HuH-7 (cell line): ENCODE measurements around the gene KRTAP5-8.
"Not testable (repeated sequence)": the region's sequence is repeated elsewhere in the genome, so short reads cannot be mapped to it uniquely, and the experiment has no call there.

ENCODE experiments used
- DNase-seq: peaks from one replicate; pipeline ENCODE4 v3.0.0; 2011; ENCODE audit warnings: low spot score

Gene KRTAP5-8

DNA sequence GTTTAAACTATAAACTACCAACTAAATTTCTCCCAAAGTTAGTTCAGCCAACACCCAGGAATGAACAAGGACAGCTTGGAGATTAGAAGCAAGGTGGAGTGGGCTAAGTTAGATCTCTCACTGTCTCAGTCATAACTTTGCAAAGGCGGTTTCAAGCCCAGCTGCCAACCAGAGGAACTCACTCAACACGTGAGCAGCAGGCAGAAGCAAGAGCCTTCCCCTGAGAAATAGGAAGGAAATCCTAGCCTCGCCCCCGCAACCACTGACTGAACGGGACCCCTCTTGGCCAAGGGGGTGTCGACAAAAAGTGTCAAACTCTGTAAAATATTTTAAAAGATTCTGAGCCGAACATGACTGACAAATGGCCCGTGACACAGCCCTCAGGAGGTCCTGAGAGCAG lies 6.0 kb downstream of the KRTAP5-8 start:
- DNase-seq = no peak

DNA sequence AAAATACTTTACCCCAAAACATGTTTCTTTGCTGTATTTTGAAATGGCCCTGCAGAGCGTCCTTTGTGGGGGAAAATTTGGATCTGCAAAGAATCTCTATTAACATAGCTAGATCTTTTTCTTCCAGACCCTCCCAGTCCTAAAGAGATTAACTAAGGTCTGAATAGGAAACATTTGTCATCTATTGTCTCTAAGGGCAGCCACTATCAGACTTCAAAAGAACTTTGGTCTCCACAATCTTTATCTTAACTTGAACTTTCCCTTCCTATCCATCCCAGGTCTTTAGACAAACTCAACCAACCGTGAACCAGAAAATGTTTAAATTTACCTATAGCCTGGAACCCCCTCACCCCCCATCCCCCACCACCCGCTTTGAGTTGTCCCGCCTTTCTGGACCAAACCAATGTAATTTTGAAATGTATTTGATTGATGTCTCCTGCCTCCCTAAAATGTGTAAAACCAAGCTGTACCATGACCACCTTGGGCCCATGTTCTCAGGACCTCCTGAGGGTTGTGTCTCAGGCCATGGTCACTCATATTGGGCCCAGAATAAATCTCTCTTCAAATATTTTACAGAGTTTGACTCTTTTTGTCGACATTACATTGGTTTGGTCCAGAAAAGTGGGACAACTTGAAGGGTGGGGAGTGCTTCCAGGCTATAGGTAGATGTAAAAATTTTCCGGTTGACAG lies 6.8 kb downstream of the KRTAP5-8 start:
- DNase-seq = no peak

DNA sequence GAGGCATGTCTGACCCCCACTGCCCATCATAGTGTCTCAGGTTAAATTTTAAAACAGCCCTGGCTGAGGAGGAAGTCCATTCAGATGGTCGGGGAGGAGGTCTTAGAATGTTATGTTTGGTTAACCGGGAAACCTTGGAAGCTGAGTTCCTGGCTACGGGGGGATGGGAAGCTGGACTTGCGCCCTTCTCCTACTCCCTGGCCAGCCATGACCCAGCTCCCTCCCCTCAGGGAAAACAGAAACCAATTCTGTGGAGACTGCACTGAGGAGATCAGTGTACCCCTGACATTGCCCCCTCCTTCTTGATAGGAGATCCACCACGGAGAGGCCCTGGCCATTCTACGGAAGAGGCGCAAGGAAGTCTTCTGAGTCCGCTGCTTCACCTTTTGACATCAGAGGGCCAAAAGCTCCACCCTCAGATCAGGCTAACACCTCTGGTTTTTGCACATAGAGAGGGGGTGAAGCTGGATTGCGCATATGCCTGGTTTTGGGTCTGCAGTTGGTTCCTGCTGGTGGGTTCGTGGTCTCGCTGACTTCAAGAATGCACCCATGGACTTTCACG lies 7.7 kb downstream of the KRTAP5-8 start:
- DNase-seq = no peak

DNA sequence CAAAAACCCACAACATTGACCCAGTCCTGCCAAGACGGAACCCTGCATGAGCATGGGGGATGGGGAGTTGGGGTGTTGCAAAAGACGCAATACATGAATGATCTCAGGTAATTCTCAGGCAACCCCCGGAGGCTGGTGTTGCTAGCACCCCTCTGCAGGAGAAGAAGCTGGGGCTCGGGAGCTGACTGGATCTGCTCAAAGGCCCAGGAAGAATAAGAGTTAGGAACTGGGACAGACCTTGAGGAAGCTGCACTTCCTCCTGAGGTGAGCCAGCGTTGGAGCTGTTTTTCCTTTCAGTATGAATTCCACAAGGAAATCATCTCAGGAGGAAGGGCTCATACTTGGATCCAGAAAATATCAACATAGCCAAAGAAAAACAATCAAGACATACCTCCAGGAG lies 10.3 kb downstream of the KRTAP5-8 start, which contains the start of gene KRTAP5-9:
Gene KRTAP5-9, plus strand, starts transcription at position 301 of the 400 bp plus-strand sequence. CDS start 238 bp downstream, outside the sequence.
- no peak for DNase-seq

DNA sequence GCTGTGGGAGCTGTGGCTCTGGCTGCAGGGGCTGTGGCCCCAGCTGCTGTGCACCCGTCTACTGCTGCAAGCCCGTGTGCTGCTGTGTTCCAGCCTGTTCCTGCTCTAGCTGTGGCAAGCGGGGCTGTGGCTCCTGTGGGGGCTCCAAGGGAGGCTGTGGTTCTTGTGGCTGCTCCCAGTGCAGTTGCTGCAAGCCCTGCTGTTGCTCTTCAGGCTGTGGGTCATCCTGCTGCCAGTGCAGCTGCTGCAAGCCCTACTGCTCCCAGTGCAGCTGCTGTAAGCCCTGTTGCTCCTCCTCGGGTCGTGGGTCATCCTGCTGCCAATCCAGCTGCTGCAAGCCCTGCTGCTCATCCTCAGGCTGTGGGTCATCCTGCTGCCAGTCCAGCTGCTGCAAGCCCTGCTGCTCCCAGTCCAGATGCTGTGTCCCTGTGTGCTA lies 10.9 kb downstream of the KRTAP5-8 start:
- no peak for DNase-seq

DNA sequence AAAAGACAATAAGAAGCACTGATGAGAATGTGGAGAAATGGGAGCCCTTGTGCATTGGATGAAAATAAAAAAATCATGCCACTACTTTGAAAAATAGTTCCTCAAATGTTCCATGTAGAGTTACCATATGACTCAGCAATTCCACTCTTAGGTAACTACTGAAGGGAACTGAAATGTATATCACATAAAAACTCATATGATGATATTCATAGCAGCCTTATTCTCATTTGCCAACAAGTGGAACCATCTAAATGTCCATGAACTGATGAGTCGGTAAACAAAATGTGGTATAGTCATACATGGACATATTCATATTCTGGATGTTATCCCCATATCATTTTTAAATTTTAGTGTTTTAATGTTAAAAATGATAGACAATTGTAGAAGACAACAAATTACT lies 13.9 kb downstream of the KRTAP5-8 start:
- no peak for DNase-seq

DNA sequence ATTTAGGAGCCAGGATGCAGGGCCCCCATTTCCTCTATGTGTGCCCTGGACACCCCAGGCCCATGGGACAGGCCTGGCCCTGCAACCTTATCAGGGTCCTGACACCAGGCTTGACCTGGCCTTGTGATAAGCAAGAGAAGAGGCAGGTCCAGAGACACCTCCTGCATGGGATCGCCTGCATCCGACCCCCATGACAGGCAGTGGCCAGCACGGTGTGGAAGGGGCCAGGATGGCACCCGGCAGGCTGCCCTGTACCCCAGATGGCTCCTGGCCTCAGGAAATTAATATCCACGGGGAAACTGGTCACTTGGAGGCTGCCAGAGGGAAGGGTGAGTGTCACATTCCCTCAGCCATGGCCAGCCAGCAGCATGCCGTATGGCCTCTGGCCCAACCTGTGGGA lies 17.2 kb downstream of the KRTAP5-8 start:
- no peak for DNase-seq

DNA sequence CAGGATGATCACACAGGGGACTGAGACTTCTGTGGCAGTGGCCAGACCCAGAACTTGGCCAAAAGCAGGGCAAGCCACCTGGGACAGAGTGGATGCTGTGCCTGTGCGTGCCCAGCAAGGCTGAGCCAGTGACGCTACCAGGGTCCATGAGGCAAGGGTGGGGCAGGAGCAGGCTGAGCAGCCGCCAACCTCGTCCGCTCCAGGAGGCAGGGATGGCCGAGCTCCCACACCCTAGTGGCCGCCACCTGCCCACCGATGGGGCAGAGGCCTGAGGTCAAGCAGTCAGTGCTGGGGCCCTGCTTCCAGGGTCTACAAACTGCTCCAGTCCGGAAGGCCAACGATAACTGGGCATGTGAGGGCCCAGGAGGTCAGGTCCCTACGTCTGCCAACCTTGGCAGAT lies 17.7 kb downstream of the KRTAP5-8 start:
- no peak for DNase-seq

DNA sequence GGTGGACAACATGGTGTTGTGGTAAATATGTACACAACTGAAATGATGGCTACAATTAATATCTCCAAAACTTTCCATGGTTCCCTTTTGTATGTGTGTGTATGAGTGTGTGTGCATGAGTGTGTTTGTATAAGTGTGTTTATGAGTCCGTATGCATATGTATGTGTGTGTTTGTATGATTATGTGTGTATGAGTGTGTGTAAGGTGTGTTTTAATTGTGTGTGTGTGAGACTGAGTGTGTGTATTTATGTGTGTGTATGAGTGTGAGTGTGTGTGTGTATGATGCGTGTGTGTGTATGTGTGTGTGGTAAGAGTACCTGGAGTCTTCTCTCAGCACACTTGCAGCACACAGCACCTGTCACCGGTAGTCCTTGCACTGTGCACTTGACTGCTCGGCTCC lies 18.2 kb downstream of the KRTAP5-8 start:
- DNase-seq = no peak

DNA sequence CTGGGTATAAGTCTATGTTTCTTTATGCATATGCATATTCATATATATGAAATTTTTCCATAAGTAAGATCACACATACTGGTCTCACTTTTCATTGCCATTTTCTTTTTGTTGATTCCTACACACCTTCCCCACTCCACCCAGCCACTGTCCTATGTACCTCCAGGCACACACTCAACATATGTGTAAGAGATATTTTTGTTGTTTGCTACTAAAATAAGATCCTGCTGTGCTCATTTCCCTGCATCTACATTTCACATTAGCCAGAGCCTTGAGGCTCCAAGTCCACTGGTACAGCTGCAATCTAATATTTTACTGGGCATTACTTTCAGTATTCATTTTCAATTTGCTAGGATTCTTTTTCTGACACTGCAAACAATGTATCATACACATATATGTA lies 19.4 kb downstream of the KRTAP5-8 start:
- no peak for DNase-seq

DNA sequence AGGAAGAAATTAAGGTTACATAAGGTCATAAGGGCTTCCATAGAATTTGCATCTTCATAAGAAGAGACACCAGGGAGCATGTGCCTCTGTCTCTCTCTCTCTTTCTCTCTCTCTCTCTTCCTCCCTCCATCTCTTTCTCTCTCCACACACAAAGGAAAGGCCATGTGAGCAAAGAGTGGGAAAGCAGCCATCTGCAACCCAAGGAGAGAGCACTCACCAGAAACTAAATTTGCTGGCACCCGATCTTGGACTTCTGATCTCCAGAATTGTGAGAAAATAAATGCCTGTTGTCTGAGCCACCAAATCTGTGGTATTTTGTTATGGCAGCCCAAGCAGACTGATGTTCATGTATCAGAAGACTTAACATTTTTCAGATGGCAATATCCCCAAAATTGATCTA lies 21.2 kb downstream of the KRTAP5-8 start:
- DNase-seq = no peak

DNA sequence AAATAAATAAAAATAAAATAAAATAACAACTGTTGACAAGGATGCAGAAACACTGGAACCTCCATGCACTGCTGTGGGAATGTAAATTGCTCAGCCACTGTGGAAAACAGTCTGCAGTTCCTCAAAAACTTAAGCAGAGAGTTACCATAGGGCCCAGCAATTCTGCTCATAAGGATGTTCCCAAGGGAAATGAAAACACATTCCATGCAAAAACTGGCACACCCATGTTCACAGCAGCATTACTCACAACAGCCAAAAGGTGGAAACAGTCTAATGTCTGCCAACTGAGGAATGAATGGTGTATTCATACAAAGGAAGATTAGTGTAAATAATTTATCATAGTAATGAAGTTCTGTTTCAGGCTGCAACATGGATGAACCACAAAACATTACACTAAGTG lies 24.3 kb downstream of the KRTAP5-8 start:
- no peak for DNase-seq

DNA sequence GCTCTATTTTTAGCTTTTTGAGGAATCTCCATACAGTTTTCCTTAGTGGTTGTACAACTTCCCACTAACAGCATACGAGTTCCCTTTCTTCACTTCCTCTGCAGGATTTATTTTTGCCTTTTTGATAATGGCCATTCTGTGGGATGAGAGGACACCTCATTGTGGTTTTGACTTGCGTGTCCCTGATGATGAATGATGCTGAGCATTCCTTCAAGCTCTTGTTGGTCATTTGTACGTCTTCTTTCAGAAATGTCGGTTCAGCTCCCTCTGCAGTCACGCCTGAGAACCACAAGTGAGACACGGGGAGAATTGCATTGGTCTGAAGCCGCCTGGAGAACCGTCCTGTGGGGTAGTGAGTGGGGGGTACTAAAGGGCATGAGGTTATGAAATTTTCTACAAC lies 25.6 kb downstream of the KRTAP5-8 start:
- DNase-seq = peak; percentile 86

DNA sequence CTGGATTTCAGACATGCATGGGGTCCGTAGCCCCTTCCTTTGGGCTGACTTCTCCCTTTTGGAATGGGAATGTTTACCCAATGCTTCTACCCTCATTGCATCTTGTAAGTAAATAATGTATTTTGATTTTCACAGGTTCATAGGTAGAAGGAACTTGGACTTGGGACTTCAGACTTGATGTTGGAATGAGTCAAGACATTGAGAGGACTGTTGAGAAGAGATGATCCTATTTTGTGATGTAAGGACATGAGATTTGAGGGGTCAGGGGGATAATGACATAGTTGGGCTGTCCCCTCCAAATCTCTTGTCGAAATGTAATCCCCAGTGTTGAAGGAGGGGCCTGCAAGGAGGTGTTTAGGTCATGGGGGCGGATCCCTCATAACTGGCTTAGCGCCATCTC lies 26.6 kb downstream of the KRTAP5-8 start:
- DNase-seq = no peak

DNA sequence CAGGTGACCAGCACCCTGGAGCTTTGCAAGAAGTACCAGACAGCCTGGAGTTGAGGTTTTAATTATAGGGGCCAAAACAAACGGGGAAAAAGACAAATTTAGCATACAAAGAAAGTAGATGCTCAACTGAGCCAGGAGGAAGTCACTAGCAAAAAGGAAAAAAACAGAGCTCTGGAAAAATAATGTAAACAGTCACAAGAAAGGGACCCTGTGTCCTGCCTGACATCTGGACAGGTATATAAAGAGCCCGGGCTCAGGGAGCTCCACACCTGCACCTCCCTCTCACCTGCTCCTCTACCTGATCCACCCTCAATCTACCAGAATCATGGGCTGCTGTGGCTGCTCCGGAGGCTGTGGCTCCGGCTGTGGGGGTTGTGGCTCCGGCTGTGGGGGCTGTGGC lies 27.4 kb downstream of the KRTAP5-8 start, which contains the start of gene KRTAP5-10:
Gene KRTAP5-10, plus strand, starts transcription at position 301 of the 400 bp plus-strand sequence. Its CDS starts 25 bp downstream, at position 326.
- no peak for DNase-seq

DNA sequence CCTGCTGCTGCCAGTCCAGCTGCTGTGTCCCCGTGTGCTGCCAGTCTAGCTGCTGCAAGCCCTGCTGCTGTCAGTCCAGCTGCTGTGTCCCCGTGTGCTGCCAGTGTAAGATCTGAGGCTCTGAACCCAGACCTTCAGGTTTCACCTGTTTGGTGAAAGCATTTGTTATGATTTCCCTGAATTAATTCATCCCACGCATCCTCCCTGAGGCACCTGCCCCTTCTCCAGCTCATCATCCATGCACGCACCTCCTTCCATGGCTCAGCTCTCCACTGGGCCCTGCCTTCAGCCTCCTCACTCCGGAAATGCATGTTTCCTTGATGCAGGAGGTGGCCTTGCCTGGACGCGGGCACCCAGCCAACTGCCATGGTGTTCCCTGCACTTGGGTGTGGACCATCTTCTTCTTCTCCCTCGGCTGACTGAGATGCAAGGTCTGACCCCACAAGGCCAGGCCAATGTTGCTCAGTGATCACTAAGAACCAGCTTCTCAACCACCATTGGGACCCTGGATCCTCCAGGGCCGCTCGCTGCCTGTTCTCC lies 28.3 kb downstream of the KRTAP5-8 start:
- DNase-seq = no peak

DNA sequence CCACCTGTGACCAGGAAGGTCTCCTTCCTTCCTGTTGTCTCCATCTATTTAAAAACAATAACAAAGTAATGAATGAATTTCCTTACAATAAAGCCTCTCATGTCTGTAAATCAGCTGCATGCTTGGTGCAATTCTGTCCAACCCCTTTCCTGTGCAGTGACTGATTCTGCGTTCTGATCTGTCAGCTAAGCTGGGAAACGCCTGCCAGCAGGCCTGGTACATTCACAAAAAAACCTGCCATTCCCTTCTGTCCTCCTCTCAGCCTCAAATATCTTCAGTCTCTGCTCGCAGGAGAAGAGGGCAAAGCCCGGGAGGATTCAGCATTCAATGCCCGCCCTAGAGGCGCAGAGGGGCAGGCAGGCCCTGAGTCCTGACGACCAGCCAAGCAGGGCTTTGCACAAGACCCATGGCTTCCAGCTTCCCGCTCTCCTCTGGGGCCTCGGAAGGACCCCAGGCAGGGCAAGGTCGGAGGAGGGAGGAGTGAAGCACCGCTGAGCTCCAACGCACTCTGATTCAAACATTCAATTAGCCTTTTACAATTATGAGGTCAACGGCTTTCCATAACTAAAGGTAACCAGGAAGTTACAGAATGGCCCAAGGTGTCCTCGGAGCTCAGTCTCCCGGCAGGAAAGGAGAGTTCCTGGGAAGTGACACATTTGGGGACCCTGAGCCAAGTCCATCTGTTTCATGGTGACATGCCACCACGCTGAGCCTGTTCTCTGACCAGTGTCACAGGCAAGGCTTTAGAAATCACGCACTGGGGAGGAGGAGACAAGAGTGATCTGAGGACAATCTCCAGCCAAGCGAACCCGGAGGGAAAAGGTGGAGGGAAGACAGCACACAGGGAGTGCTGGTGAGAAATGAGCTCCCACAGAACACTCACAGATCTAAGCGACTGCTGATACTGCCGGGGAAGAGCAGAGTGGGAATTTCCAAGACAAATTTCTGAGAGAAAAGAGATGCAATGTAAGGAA lies 29.1 kb downstream of the KRTAP5-8 start:
- DNase-seq = not testable (repeated sequence)

DNA sequence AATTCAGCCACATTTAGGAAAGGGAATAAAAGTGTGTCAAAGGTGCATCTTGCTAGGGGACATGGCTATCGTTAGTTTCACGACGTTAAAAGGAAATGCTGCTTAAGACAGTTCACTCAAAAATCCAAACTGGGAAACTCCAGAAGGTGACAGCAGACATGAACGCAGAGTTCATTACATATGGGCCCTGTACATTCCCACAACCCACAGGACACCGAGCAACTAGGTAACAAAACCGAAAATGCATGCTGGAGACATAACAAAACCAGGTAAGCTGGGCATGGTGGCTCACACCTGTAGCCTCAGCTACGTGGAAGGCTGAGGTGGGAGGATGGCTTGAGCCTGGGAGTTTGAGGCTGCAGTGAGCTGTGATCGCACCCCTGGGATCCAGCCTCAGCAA lies 29.8 kb downstream of the KRTAP5-8 start:
- DNase-seq = not testable (repeated sequence)

DNA sequence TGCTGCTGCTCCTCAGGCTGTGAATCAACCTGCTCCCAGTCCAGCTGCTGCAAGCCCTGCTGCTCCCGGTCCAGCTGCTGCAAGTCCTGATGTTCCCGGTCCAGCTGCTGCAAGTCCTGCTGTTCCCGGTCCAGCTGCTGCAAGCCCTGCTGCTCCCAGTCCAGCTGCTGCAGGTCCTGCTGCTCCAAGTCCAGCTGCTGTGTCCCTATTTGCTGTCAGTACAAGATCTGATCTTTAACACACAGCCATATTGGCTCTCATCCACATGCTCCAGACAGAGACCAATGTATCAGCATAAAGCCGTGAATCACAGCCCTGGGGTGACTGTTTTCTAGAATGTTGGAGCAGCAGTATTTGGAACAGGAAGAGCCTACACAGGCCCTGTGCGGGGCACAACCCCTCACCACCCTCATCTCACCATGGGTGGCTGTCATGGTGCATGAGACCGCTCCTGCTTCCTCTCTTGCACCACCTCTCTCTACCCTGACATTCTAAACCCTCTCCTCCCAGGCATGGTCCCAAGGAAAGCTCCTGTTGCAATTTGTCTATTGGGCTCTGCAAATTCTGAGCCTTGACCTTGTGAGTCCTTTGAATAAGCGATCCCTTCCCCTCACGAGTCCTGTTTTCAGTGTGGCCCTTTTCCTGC lies 31.0 kb downstream of the KRTAP5-8 start:
- DNase-seq = no peak

DNA sequence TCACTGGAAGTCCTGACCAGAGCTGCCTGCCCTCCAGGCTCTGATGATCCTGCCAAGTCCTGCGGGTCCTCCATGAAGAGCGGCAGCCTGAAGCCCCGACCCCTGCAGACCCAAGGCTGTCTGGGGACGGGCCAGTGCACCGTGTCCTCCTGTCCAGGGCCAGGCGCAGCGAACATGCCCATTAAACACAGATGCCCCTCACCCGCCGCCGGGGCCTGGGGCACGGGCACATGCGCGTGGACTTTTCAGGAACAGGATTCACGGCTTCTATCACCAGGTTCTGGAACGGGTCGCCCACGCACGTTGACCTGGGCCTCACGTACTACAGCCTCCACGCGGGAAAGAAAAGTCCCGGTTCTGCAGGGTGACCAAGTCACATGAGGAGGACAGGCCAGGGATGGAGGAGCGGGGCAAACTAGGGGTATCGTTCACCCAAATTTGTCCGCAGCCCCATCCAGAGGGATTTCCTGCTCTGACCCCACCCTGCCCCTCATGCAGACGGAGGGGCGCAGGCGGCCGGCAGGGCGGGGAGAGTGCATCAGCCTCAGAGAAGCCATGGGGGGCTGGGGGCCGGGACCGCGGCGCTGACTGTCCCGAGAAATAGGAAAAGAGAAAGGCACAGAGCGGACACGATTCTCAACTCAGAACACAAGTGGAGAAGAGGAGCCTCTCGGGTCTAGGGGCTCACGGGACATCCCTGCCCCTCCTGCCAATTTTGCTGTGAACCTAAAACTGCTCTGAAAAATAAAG lies 33.5 kb downstream of the KRTAP5-8 start:
- not testable (repeated sequence) for DNase-seq

DNA sequence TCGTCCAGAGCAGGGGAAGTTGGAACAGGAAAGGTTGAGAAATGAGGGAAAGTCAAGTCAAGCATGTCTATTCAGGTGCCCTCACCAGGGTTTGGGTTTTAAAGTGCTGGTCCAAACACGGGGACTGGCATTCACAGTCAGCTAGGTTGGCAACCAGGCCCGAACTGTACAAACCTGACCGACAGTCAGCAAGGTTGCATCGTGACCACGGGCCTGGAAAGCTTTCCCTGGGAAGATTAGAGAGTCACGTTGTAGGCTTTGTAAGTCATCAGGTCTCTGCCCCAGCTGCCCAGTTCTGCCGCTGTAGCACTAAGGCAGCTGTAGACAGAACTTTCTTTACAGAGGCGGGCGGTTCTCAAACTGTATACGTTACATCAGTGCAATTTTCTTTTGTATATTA lies 35.0 kb downstream of the KRTAP5-8 start:
- DNase-seq = no peak
